ENCODE measurements around the gene TMEM59. TPM values are rescaled to one million over a fixed set of nuclear protein-coding genes. Genes with fewer than 3 reads are reported as not detected.

TMEM59 gene
- total RNA-seq, 1 experiment from 2014 or later: 121 TPM

DNA sequence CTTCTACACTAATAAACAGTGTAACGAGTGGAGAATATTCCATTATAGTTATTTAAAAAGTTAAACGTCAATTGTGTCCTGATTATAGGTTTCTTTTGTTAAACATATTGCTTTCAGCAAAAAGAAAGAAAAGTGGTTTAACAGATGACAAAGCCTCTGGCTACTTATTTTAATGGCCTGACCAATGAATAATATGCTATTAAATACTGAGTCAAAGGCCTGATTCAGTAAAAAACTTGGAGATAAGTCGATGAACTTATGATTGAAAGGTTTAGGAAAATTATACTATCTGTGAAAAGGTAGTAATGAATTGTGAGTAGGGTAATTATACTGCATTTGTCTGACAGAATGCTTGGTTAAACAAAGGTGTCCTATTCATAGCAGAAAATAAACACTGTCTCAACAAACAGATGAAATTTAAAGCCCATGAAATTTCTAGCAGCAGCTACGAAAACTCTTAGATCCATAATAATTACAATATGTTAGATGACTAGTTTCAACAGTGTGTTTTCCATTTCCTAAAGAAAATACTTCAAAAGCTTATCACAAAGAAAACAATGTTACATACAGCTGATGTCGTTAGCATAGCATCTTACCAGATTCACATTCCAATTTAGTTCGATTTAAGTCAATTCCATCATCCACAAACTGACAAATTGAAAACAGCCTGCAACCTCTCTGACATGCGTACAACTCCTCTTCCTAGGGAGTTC, 6.2 kb downstream of the TMEM59 start:
- H3K79me2 ChIP-seq (ENCODE audit: insufficient read depth, low read length): peaks cover 13% of the 10 kb centered on the region
- H2AFZ ChIP-seq (ENCODE audit: low read depth, low read length, poor library complexity, severe bottlenecking): no peak overlapping the region
- no peaks in the 10 kb centered on the region for H3K9me2 ChIP-seq (ENCODE audit: insufficient read depth)
- H3K9me3 ChIP-seq (ENCODE audit: control insufficient read depth in 1 of 2, insufficient read depth in 1 of 2, low read depth in 1 of 2, low read length in 2 of 2): no peaks in the 10 kb centered on the region
- no peak for ATAC-seq
- no peak overlapping the region for H3K9ac ChIP-seq (ENCODE audit: low read length)
- H3K27ac ChIP-seq (ENCODE audit: low read depth, low read length): no peak overlapping the region
- BruUV-seq (replicated peaks): no TSS peak
- peaks cover 4 to 5% of the 10 kb centered on the region in 2 experiments; a peak in 3 of 4 replicates for H3K4me1 ChIP-seq (ENCODE audit: control insufficient read depth in 1 of 2, insufficient read depth in 2 of 2, low read length in 2 of 2)
- no peak overlapping the region for H3K4me3 ChIP-seq (replicated peaks in 1 of 2; ENCODE audit: low read depth in 1 of 2, low read length in 2 of 2)
- ChIA-PET CTCF (interaction anchor here (0.8 kb wide), 1 partner anchor 87 kb away, joined by 3 read pairs; no protein-coding TSS in a partner anchor), RAD21 (ENCODE audit: low non-redundant PET in 1 of 2, low total read pairs in 2 of 2, uncharacterized antibody in 2 of 2, unreplicated experiment in 2 of 2) (no interaction called here), POLR2A (no interaction called here)
- no peak for TF ChIP-seq YY1 (IDR thresholded peaks at IDR 0.05; ENCODE audit: extremely low read depth, insufficient replicate concordance, low read depth, low read length)
- no peak for TF ChIP-seq SP1 (IDR thresholded peaks at IDR 0.05; ENCODE audit: low read depth)
- no peak for TF ChIP-seq RAD21 (IDR thresholded peaks at IDR 0.05; ENCODE audit: low read depth)
- TF ChIP-seq, protein P1, sequence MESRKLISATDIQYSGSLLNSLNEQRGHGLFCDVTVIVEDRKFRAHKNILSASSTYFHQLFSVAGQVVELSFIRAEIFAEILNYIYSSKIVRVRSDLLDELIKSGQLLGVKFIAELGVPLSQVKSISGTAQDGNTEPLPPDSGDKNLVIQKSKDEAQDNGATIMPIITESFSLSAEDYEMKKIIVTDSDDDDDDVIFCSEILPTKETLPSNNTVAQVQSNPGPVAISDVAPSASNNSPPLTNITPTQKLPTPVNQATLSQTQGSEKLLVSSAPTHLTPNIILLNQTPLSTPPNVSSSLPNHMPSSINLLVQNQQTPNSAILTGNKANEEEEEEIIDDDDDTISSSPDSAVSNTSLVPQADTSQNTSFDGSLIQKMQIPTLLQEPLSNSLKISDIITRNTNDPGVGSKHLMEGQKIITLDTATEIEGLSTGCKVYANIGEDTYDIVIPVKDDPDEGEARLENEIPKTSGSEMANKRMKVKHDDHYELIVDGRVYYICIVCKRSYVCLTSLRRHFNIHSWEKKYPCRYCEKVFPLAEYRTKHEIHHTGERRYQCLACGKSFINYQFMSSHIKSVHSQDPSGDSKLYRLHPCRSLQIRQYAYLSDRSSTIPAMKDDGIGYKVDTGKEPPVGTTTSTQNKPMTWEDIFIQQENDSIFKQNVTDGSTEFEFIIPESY (IDR thresholded peaks at IDR 0.05; ENCODE audit: extremely low read depth, insufficient replicate concordance, low read length): no peak
- TF ChIP-seq, protein P2, sequence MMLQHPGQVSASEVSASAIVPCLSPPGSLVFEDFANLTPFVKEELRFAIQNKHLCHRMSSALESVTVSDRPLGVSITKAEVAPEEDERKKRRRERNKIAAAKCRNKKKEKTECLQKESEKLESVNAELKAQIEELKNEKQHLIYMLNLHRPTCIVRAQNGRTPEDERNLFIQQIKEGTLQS (IDR thresholded peaks at IDR 0.05): no peak
- TF ChIP-seq CBX3 (IDR thresholded peaks at IDR 0.05; ENCODE audit: low read depth): no peak
- TF ChIP-seq SIN3A (IDR thresholded peaks at IDR 0.05; ENCODE audit: low read depth): no peak
- TF ChIP-seq CEBPB (IDR thresholded peaks at IDR 0.05; ENCODE audit: low read depth): no peak
- no peak for TF ChIP-seq EZH2 (IDR thresholded peaks at IDR 0.05)
- TF ChIP-seq ZFX (IDR thresholded peaks at IDR 0.05): no peak
- TF ChIP-seq, protein P3, sequence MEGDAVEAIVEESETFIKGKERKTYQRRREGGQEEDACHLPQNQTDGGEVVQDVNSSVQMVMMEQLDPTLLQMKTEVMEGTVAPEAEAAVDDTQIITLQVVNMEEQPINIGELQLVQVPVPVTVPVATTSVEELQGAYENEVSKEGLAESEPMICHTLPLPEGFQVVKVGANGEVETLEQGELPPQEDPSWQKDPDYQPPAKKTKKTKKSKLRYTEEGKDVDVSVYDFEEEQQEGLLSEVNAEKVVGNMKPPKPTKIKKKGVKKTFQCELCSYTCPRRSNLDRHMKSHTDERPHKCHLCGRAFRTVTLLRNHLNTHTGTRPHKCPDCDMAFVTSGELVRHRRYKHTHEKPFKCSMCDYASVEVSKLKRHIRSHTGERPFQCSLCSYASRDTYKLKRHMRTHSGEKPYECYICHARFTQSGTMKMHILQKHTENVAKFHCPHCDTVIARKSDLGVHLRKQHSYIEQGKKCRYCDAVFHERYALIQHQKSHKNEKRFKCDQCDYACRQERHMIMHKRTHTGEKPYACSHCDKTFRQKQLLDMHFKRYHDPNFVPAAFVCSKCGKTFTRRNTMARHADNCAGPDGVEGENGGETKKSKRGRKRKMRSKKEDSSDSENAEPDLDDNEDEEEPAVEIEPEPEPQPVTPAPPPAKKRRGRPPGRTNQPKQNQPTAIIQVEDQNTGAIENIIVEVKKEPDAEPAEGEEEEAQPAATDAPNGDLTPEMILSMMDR (IDR thresholded peaks at IDR 0.05 in 2 of 3, conservative IDR thresholded peaks at IDR 0.05 in 1 of 3; ENCODE audit: borderline replicate concordance in 1 of 3, insufficient read depth in 1 of 3, low read depth in 2 of 3, low read length in 2 of 3): no peak
- no peak for TF ChIP-seq FOSL1 (IDR thresholded peaks at IDR 0.05; ENCODE audit: low read depth)
- TF ChIP-seq MAX (IDR thresholded peaks at IDR 0.05): no peak
- TF ChIP-seq, protein P4, sequence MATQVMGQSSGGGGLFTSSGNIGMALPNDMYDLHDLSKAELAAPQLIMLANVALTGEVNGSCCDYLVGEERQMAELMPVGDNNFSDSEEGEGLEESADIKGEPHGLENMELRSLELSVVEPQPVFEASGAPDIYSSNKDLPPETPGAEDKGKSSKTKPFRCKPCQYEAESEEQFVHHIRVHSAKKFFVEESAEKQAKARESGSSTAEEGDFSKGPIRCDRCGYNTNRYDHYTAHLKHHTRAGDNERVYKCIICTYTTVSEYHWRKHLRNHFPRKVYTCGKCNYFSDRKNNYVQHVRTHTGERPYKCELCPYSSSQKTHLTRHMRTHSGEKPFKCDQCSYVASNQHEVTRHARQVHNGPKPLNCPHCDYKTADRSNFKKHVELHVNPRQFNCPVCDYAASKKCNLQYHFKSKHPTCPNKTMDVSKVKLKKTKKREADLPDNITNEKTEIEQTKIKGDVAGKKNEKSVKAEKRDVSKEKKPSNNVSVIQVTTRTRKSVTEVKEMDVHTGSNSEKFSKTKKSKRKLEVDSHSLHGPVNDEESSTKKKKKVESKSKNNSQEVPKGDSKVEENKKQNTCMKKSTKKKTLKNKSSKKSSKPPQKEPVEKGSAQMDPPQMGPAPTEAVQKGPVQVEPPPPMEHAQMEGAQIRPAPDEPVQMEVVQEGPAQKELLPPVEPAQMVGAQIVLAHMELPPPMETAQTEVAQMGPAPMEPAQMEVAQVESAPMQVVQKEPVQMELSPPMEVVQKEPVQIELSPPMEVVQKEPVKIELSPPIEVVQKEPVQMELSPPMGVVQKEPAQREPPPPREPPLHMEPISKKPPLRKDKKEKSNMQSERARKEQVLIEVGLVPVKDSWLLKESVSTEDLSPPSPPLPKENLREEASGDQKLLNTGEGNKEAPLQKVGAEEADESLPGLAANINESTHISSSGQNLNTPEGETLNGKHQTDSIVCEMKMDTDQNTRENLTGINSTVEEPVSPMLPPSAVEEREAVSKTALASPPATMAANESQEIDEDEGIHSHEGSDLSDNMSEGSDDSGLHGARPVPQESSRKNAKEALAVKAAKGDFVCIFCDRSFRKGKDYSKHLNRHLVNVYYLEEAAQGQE (IDR thresholded peaks at IDR 0.05; ENCODE audit: low read depth): no peak
- TF ChIP-seq ZNF274 (IDR thresholded peaks at IDR 0.05; ENCODE audit: low read depth, low read length): no peak
- no peak for TF ChIP-seq TCF7L2 (IDR thresholded peaks at IDR 0.05; ENCODE audit: borderline replicate concordance, extremely low read depth, insufficient read depth, insufficient read length)
- TF ChIP-seq EZH2phosphoT487 (IDR thresholded peaks at IDR 0.05; ENCODE audit: borderline replicate concordance): no peak
- no peak for TF ChIP-seq POLR2AphosphoS5 (IDR thresholded peaks at IDR 0.05; ENCODE audit: low read depth, low read length)
- DNase-seq (ENCODE audit: low read depth, low spot score): no peak
- H3K27me3 ChIP-seq (ENCODE audit: insufficient read depth, low read length): no peaks in the 10 kb centered on the region
- H3K36me3 ChIP-seq (ENCODE audit: control insufficient read depth in 1 of 2, insufficient read depth in 2 of 2, low read length in 2 of 2): peaks cover 0 to 6% of the 10 kb centered on the region in 2 experiments; a peak in 2 of 4 replicates
- no peak overlapping the region for H3K4me2 ChIP-seq (ENCODE audit: low read length)
- H4K20me1 ChIP-seq (ENCODE audit: insufficient read depth): no peaks in the 10 kb centered on the region
- intact Hi-C loops (cut with micrococcal nuclease): no loop called here
